ENCODE data around the gene INTS3. TPM values are rescaled to one million over a fixed set of nuclear protein-coding genes. Genes with fewer than 3 reads are reported as not detected.

The INTS3 gene
- total and polyA plus RNA-seq, 9 of the 15 experiments (the other 6 are each of a cell fraction or from before 2014, with no cell fraction given): 6.3 to 24.1 (median 14.3) TPM

GRCh38 chr1:153783233-153784190, 55.7 kb downstream of the INTS3 start (continued):
- no peak; a peak in 1 of 6 replicates for TF ChIP-seq ZBTB11 (CRISPR knock-in tag; IDR thresholded peaks at IDR 0.05)
- no peak for TF ChIP-seq BRF1 (IDR thresholded peaks at IDR 0.05; ENCODE audit: borderline replicate concordance, extremely low read depth, insufficient read length)
- TF ChIP-seq ZBTB34 (CRISPR knock-in tag; IDR thresholded peaks at IDR 0.05): no peak
- 0 out of 2 replicates have a peak, but pooled peaks have one; percentile 37 for TF ChIP-seq ZNF263 (CRISPR knock-in tag; IDR thresholded peaks at IDR 0.05; ENCODE audit: borderline replicate concordance)
- no peak for TF ChIP-seq POLR3G (IDR thresholded peaks at IDR 0.05; ENCODE audit: extremely low read depth, insufficient read length, insufficient replicate concordance)
- no peak for TF ChIP-seq GTF2F1 (IDR thresholded peaks at IDR 0.05; ENCODE audit: low read depth, low read length)
- no peak for TF ChIP-seq NCOA1 (IDR thresholded peaks at IDR 0.05; ENCODE audit: low read depth)
- no peak for TF ChIP-seq PHB (CRISPR knock-in tag; IDR thresholded peaks at IDR 0.05)
- TF ChIP-seq ZNF280B (CRISPR knock-in tag; IDR thresholded peaks at IDR 0.05): no peak
- peak; percentile 87 for TF ChIP-seq PHF20 (IDR thresholded peaks at IDR 0.05; ENCODE audit: partially characterized antibody)
- TF ChIP-seq NR4A1 (CRISPR knock-in tag; IDR thresholded peaks at IDR 0.05): no peak
- no peak for TF ChIP-seq NR4A1 (tag; IDR thresholded peaks at IDR 0.05)
- TF ChIP-seq NR1H2 (CRISPR knock-in tag; IDR thresholded peaks at IDR 0.05): no peak
- TF ChIP-seq KDM5B (IDR thresholded peaks at IDR 0.05; ENCODE audit: insufficient replicate concordance, low read depth, low read length): peak; percentile 92
- no peak for TF ChIP-seq MCM2 (IDR thresholded peaks at IDR 0.05; ENCODE audit: low read depth)
- TF ChIP-seq ZNF408 (CRISPR knock-in tag; IDR thresholded peaks at IDR 0.05; ENCODE audit: low read depth): no peak
- TF ChIP-seq SOX6 (IDR thresholded peaks at IDR 0.05): 0 out of 2 replicates have a peak, but pooled peaks have one; percentile 43
- TF ChIP-seq ZBTB33 (CRISPR knock-in tag; IDR thresholded peaks at IDR 0.05): no peak

All from K562 (cell line).